HEK293T (cell line): ENCODE results near the gene EMSY.

ENCODE experiments used
- ARNT ChIP-seq: fragments of 450-650 bp; IDR thresholded peaks from 2 replicates; pipeline ENCODE4 v1.6.1; 2017; ENCODE audit warnings: mild to moderate bottlenecking
- ELF4 ChIP-seq: fragments of 450-650 bp; IDR thresholded peaks from 2 replicates; pipeline ENCODE4 v1.6.1; 2017; ENCODE audit warnings: antibody characterized with exemption
- FOXA1 ChIP-seq: fragments of 450-650 bp; IDR thresholded peaks from 2 replicates; pipeline ENCODE4 v1.6.1; 2016; ENCODE audit warnings: mild to moderate bottlenecking
- FOXK2 ChIP-seq: fragments of 450-650 bp; IDR thresholded peaks from 2 replicates; pipeline ENCODE4 v1.6.1; 2016; ENCODE audit warnings: mild to moderate bottlenecking
- HDGF ChIP-seq: fragments of 450-650 bp; IDR thresholded peaks from 2 replicates; pipeline ENCODE4 v1.6.1; 2017; ENCODE audit warnings: antibody characterized with exemption, borderline replicate concordance
- L3MBTL2 ChIP-seq: fragments of 450-650 bp; conservative IDR thresholded peaks from 2 replicates; pipeline ENCODE4 v1.6.1; 2016; ENCODE audit warnings: mild to moderate bottlenecking
- LEF1 ChIP-seq: fragments of 450-650 bp; IDR thresholded peaks from 2 replicates; pipeline ENCODE4 v1.6.1; 2017; ENCODE audit warnings: mild to moderate bottlenecking, borderline replicate concordance
- NFRKB ChIP-seq: fragments of 450-650 bp; IDR thresholded peaks from 2 replicates; pipeline ENCODE4 v1.6.1; 2016; ENCODE audit warnings: mild to moderate bottlenecking, moderate library complexity
- SUZ12 ChIP-seq: fragments of 450-650 bp; IDR thresholded peaks from 2 replicates; pipeline ENCODE4 v1.6.1; 2016; ENCODE audit warnings: mild to moderate bottlenecking
- TARDBP ChIP-seq: fragments of 450-650 bp; IDR thresholded peaks from 2 replicates; pipeline ENCODE4 v1.6.1; 2016
- TF ChIP-seq, protein P1 (sequence below): fragments of 450-650 bp; IDR thresholded peaks from 2 replicates; pipeline ENCODE4 v1.6.1; 2016

DNA sequence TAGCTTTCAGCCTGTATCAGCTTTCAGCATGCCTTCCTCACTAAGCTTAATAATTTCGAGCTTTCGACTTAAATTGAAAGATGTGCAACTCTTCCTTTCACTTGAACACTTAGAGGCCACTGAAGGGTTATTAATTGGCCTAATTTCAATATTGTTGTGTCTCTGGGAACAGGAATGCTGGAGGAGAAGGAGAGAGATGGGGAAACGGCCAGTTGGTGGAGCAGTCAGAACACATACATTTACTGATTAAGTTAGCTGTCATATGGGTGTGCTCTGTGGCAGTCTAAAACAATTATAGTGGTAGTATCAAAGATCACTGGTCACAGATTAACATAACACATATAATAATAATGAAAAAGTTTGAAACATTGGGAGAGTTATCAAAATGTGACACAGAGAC, 119.5 kb downstream of the EMSY start:
- no peak for TF ChIP-seq NFRKB
- TF ChIP-seq L3MBTL2, result no peak
- TF ChIP-seq LEF1, result no peak
- TF ChIP-seq ELF4, result no peak
- no peak for TF ChIP-seq SUZ12
- no peak for TF ChIP-seq ARNT
- no peak for TF ChIP-seq FOXK2
- TF ChIP-seq TARDBP, result no peak
- TF ChIP-seq, protein P1, sequence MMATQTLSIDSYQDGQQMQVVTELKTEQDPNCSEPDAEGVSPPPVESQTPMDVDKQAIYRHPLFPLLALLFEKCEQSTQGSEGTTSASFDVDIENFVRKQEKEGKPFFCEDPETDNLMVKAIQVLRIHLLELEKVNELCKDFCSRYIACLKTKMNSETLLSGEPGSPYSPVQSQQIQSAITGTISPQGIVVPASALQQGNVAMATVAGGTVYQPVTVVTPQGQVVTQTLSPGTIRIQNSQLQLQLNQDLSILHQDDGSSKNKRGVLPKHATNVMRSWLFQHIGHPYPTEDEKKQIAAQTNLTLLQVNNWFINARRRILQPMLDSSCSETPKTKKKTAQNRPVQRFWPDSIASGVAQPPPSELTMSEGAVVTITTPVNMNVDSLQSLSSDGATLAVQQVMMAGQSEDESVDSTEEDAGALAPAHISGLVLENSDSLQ, result no peak
- TF ChIP-seq FOXA1, result no peak
- TF ChIP-seq HDGF, result no peak
